ENCODE data around the gene TTLL12. TPM values are rescaled to one million over a fixed set of nuclear protein-coding genes. Genes with fewer than 3 reads are reported as not detected.
A peak's percentile ranks its signal among the peaks of the same experiment; 100 is the strongest.
"Not testable (repeated sequence)": the region's sequence is repeated elsewhere in the genome, so short reads cannot be mapped to it uniquely, and the experiment has no call there.

The TTLL12 gene
- total RNA-seq, 1 donor from 2014 or later = 11.3 TPM

DNA sequence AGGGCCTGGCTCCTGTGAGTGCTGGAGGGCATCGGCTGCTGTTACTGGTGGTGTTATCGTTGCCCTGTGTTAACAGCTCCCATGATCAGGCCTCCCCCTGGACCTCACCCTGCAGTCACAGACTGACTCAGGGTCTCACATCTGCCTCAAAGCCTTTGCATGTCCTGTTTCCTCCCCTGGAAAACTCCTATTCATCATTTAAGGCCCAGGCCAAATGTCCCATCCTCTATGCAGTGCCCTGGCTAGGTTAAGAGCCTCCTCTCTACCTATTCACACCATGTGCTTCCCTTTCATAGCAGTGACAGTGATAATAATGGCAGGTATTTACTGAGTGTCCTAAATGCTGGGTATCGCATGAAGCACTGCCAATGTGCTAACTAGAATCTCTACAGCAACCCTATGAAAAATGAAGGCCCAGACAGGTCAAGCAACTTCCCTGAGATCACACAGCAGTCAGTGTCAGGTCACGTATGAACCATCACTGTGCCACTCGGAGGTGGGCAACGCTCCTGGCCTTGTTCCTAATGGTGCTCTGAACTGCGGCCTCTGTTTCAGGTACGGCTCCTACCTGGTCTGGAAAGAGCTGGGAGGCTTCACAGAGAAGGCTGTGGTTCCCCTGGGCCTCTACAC, 26.3 kb downstream of the TTLL12 start:
- intact Hi-C loops (cut with DNase I) = no loop called here
- no peak for DNase-seq (ENCODE audit: low spot score)

DNA sequence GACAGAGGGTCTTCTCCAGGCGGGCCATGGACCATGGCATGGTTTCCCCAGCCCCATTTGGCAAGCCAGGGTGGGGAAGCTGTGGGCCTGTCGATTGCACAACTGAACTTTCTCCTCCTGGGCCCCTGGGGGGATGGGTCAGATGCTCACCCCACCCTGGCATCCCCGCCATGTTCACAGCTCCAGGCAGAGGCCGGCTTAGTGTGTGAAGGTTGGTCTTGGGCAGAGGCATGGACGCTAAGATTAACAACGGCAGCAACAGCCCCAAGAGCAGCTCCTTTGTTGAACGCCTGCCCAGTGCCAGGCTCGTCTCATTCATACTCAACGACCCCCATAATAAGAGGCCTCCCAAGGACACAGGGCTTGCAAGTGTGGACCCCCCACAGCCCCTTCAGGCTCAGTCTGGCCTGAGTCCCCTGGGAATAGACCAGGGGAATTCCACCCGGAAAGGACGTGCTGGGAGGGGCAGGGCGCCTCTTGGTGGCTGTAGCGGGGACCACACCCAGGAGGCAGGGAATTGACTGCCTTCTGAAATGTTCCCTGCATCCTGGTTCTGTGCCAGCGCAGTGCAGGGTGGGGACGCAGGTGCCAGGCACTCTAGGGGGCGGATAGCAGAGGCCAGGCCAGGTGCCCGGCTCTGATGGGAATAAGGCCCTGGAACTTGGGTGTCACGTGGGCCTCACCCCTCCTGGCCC, 27.3 kb downstream of the TTLL12 start:
- DNase-seq (ENCODE audit: low spot score) = no peak

DNA sequence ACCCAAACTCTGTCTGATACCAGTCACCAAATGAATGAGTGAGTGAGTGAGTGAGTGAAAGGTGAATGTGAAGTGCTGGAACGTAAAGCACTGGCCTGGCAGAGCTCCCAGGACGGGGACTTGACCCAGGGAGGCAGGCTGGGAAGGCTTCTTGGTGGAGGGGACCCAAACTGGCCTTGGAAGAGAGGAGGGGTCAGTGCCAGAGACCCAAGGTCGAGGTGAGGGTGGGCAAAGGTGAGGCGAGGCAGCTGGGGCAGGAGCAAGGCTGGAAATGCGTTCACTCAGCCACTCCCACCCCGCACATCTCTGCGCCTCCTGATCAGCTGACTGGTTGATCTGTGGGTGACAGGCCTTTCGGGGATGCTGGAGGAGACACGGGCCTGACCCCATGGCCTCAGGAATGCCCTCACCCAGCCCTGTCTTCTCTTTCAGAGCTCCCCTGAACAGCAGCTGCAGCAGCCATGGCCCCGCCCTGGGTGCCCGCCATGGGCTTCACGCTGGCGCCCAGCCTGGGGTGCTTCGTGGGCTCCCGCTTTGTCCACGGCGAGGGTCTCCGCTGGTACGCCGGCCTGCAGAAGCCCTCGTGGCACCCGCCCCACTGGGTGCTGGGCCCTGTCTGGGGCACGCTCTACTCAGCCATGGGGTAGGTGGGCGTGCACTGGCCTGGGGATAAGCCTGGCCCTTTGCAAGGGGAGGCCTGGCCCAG, 28.0 kb downstream of the TTLL12 start:
- intact Hi-C loops (cut with DNase I) = no loop called here
- no peak for DNase-seq (ENCODE audit: low spot score)

More for the DNA sequence above, 27.3 kb downstream of the TTLL12 start:
- intact Hi-C loops (cut with DNase I) = no loop called here

- DNase-seq (ENCODE audit: low spot score) = no peak
- intact Hi-C loops (cut with DNase I) = no loop called here
Observed at GRCh38 chr22:43157874-43158546, 28.9 kb downstream of the TTLL12 start.

GRCh38 chr22:43156413-43156812, 30.5 kb downstream of the TTLL12 start:
- DNase-seq (ENCODE audit: low spot score) = no peak
- intact Hi-C loops (cut with DNase I) = no loop called here

DNA sequence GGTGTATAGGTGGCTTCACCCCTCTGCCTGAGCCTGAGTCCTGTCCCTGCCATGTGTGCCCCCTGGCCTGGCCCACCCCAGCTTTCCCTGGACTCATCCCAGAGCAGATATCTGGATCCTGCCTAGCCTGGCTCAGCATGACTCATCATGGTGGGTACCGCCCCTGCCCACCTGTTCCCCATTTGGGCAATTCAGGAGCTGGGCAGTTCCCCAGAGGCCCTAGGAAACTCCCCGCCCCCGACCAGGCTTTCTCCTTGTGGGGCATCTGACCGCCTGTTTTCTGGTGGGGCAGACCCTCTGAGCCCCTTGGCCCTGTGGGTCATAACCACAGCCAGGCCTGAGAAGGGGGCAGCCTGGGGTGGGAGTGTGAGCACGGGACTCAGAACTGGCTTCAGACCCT, 31.1 kb downstream of the TTLL12 start:
- no peak for DNase-seq (ENCODE audit: low spot score)
- intact Hi-C loops (cut with DNase I) = no loop called here

GRCh38 chr22:43154887-43155536, 31.9 kb downstream of the TTLL12 start:
- peak; percentile 92 for DNase-seq (ENCODE audit: low spot score)
- intact Hi-C loops (cut with DNase I) = no loop called here

DNA sequence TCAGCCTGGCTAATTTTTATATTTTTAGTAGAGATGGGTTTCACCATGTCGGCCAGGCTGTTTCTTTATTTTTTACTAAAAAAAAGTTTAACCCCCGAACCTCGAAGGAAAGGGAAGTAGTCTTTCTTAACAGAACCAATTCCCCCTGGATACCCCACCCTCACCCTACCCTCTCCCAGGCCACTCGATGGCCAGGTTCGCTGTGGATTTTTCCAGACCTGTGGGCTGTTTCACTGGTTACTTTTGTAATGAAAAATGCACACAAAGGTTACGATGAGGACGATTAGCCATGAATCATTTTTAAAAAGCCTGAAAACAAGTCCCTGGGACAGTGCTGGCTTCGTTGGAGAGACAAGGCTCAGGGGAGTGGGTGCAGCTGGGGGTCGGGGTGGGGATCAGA, 33.0 kb downstream of the TTLL12 start:
- DNase-seq (ENCODE audit: low spot score) = no peak
- intact Hi-C loops (cut with DNase I) = no loop called here

GRCh38 chr22:43152357-43153071, 34.4 kb downstream of the TTLL12 start:
- intact Hi-C loops (cut with DNase I) = no loop called here
- DNase-seq (ENCODE audit: low spot score) = peak; percentile 92

GRCh38 chr22:43152003-43152356, 35.0 kb downstream of the TTLL12 start:
- DNase-seq (ENCODE audit: low spot score) = no peak
- intact Hi-C loops (cut with DNase I) = no loop called here

GRCh38 chr22:43151251-43152002, 35.5 kb downstream of the TTLL12 start, which contains the start of gene TSPO:
TSPO (plus strand) TSS chr22:43151559; CDS start chr22:43159239, 7,680 bp downstream.
- intact Hi-C loops (cut with DNase I) = no loop called here
- peak; percentile 94 for DNase-seq (ENCODE audit: low spot score)

DNA sequence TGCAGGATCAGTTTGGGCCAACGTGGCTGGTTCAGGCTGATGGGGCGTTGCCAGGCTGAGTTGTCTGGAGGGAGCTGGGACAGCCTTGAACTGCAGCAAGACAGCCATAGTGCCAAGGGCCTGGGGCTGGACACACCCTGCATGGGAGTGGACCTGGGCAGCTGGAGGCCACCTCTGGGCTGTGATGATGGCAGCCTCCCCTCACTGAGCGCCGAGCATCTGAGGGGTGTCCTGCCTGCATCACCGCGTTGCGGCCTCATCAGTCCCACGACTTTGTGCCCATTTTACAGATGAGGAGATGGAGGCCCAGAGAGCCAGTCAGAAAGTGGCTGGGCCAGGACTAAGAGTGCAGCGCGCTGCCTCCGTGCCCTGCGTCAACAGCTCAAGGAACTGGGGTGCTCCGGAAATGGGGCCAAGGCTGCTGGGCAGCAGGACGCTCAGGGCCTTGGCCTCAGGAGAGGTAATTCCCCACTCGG, 36.2 kb downstream of the TTLL12 start:
- intact Hi-C loops (cut with DNase I) = no loop called here

DNA sequence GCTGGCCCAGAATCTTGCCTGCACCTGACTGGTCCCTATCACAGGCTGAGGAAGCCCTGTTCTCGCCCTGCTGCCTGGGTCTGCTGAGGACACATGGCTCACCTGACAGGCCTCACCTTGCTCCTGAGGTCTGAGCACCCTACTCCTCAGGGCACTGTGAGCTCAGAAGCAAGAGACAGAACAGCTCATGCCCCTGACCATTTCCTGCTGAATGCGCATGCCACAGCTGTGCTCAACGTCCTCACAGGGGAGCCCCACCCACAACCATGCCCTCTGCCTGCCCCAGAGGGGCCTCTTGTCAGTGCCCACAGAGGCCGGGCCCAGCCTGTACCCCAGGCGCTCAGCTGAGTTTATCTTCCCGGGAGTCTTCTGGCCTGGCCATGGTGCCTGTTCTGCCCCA, 38.4 kb downstream of the TTLL12 start:
- no peak for DNase-seq (ENCODE audit: low spot score)
- intact Hi-C loops (cut with DNase I) = no loop called here

More for the DNA sequence above, 36.2 kb downstream of the TTLL12 start:
- DNase-seq (ENCODE audit: low spot score) = no peak

- no peak for DNase-seq (ENCODE audit: low spot score)
Observed at GRCh38 chr22:43147821-43148220, 39.1 kb downstream of the TTLL12 start.

DNA sequence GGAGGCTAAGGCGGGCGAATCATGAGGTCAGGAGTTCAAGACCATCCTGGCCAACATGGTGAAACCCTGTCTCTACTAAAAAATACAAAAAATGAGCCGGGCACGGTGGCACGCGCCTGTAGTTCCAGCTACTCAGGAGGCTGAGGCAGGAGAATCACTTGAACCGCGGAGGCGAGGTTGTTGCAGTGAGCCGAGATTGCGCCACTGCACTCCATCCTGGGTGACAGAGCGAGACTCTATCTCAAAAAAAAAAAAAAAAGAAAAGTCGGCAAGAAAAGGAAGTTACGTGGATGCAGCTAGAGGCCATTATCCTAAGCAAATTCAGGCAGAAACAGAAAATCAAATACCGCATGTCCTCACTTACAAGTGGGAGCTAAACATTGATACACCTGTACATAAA, 40.6 kb downstream of the TTLL12 start:
- DNase-seq (ENCODE audit: low spot score); intact Hi-C loops (cut with DNase I): not testable (repeated sequence)

More at GRCh38 chr22:43147821-43148220, 39.1 kb downstream of the TTLL12 start:
- intact Hi-C loops (cut with DNase I) = no loop called here

GRCh38 chr22:43145371-43145770, 41.6 kb downstream of the TTLL12 start:
- DNase-seq (ENCODE audit: low spot score); intact Hi-C loops (cut with DNase I): not testable (repeated sequence)

DNA sequence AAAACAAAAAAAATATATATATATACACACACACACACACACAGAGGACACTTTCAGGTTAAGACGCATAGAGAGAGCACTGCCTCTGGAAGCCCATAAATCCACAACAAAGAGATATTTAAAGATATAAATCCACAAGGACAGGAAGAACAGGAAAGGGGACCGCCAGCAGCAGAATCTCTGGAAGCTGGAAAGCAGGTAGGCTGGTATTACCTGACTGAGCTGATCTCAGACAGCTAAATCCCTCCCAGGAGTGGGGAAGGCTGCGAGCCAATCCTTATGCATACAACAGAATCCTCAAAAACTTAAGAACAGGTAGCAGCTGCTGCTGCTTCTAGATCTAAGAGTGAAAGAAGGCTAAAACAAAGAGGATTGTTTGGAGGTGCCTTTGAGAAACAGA, 42.0 kb downstream of the TTLL12 start:
- intact Hi-C loops (cut with DNase I) = no loop called here
- no peak for DNase-seq (ENCODE audit: low spot score)

- intact Hi-C loops (cut with DNase I) = no loop called here
- DNase-seq (ENCODE audit: low spot score) = peak; percentile 94
Observed at GRCh38 chr22:43142880-43143562, 43.9 kb downstream of the TTLL12 start, which contains the start of gene MCAT. MCAT (minus strand) TSS chr22:43143398; CDS start chr22:43143348, 50 bp downstream.

Measured in cardiac septum (tissue), 1 donor.